BLaER1 (cell line): Measurements from ENCODE around the gene ZMPSTE24.

Source experiments
- H3K27ac ChIP-seq: shearing (Covaris generic); formaldehyde crosslinking; 2 replicates; pipeline ENCODE4 v1.8.1; 2022
- H3K27me3 ChIP-seq: shearing (Covaris generic); formaldehyde crosslinking; 2 replicates; pipeline ENCODE4 v1.8.1; 2022
- H3K36me3 ChIP-seq: shearing (Covaris generic); formaldehyde crosslinking; 2 replicates; pipeline ENCODE4 v1.8.1; 2022
- H3K4me1 ChIP-seq: shearing (Covaris generic); formaldehyde crosslinking; 2 replicates; pipeline ENCODE4 v1.8.1; 2022
- H3K4me2 ChIP-seq: shearing (Covaris generic); formaldehyde crosslinking; 2 replicates; pipeline ENCODE4 v1.8.1; 2022
- H3K4me3 ChIP-seq: shearing (Covaris generic); formaldehyde crosslinking; 2 replicates; pipeline ENCODE4 v1.8.1; 2022
- H3K9ac ChIP-seq: shearing (Covaris generic); formaldehyde crosslinking; 2 replicates; pipeline ENCODE4 v1.8.1; 2022
- H3K9me3 ChIP-seq: shearing (Covaris generic); formaldehyde crosslinking; 2 replicates; pipeline ENCODE4 v1.8.1; 2022
- H4K20me1 ChIP-seq: shearing (Covaris generic); formaldehyde crosslinking; 2 replicates; pipeline ENCODE4 v1.8.1; 2022
- Cebpa-rat ChIP-seq: shearing (Covaris generic); IDR thresholded peaks from 2 replicates; pipeline ENCODE4 v1.8.1; 2022

ZMPSTE24 gene

GRCh38 chr1:40301541-40302299, 43.7 kb downstream of the ZMPSTE24 start:
- Histone ChIP-seq H3K9me3 (no peaks in the 10 kb centered on the region), H3K9ac (no peak overlapping the region), H3K4me3 (no peak overlapping the region), H3K27me3 (no peaks in the 10 kb centered on the region), H3K36me3 (0 out of 2 replicates have a peak, but pooled peaks cover 4% of the 10 kb centered on the region), H3K27ac (no peak overlapping the region), H3K4me2 (no peak overlapping the region), H4K20me1 (peaks cover 5% of the 10 kb centered on the region; the same call in 1 of the 2 replicates), H3K4me1 (peaks cover 25% of the 10 kb centered on the region)
- TF ChIP-seq Cebpa-rat, result no peak

GRCh38 chr1:40302475-40302874, 44.4 kb downstream of the ZMPSTE24 start:
- Histone ChIP-seq H3K9me3 (no peaks in the 10 kb centered on the region), H3K36me3 (0 out of 2 replicates have a peak, but pooled peaks cover 4% of the 10 kb centered on the region), H3K27ac (no peak overlapping the region), H3K4me3 (no peak overlapping the region), H3K9ac (no peak overlapping the region), H4K20me1 (peaks cover 5% of the 10 kb centered on the region; the same call in 1 of the 2 replicates), H3K4me1 (peaks cover 25% of the 10 kb centered on the region), H3K4me2 (no peak overlapping the region), H3K27me3 (no peaks in the 10 kb centered on the region)
- TF ChIP-seq Cebpa-rat, result no peak

GRCh38 chr1:40303051-40303771, 45.2 kb downstream of the ZMPSTE24 start:
- no peaks in the 10 kb centered on the region for H3K27me3 ChIP-seq
- H3K4me3 ChIP-seq, result no peak overlapping the region
- H3K4me2 ChIP-seq, result no peak overlapping the region
- no peaks in the 10 kb centered on the region for H3K9me3 ChIP-seq
- 0 out of 2 replicates have a peak, but pooled peaks cover 4% of the 10 kb centered on the region for H3K36me3 ChIP-seq
- no peak overlapping the region for H3K9ac ChIP-seq
- no peak for TF ChIP-seq Cebpa-rat
- peaks cover 25% of the 10 kb centered on the region for H3K4me1 ChIP-seq
- H3K27ac ChIP-seq, result no peak overlapping the region
- H4K20me1 ChIP-seq, result peaks cover 5% of the 10 kb centered on the region; the same call in 1 of the 2 replicates

GRCh38 chr1:40303790-40304189, 45.8 kb downstream of the ZMPSTE24 start:
- TF ChIP-seq Cebpa-rat, result no peak
- no peak overlapping the region for H3K9ac ChIP-seq
- H3K4me2 ChIP-seq, result no peak overlapping the region
- H3K9me3 ChIP-seq, result no peaks in the 10 kb centered on the region
- no peak overlapping the region for H3K4me3 ChIP-seq
- H4K20me1 ChIP-seq, result peaks cover 5% of the 10 kb centered on the region; the same call in 1 of the 2 replicates
- H3K36me3 ChIP-seq, result 0 out of 2 replicates have a peak, but pooled peaks cover 4% of the 10 kb centered on the region
- H3K27me3 ChIP-seq, result no peaks in the 10 kb centered on the region
- peaks cover 21% of the 10 kb centered on the region for H3K4me1 ChIP-seq
- H3K27ac ChIP-seq, result no peak overlapping the region

GRCh38 chr1:40305451-40305850, 47.4 kb downstream of the ZMPSTE24 start:
- H3K9me3 ChIP-seq, result no peaks in the 10 kb centered on the region
- peaks cover 15% of the 10 kb centered on the region for H3K4me1 ChIP-seq
- TF ChIP-seq Cebpa-rat, result no peak
- H3K36me3 ChIP-seq, result 0 out of 2 replicates have a peak, but pooled peaks cover 4% of the 10 kb centered on the region
- H4K20me1 ChIP-seq, result no peaks in the 10 kb centered on the region
- H3K9ac ChIP-seq, result no peak overlapping the region
- H3K27me3 ChIP-seq, result no peaks in the 10 kb centered on the region
- H3K27ac ChIP-seq, result no peak overlapping the region
- H3K4me3 ChIP-seq, result no peak overlapping the region
- no peak overlapping the region for H3K4me2 ChIP-seq

- Histone ChIP-seq H4K20me1 (no peaks in the 10 kb centered on the region), H3K27ac (no peak overlapping the region), H3K27me3 (no peaks in the 10 kb centered on the region), H3K4me2 (no peak overlapping the region), H3K4me1 (peaks cover 15% of the 10 kb centered on the region), H3K9ac (no peak overlapping the region), H3K36me3 (0 out of 2 replicates have a peak, but pooled peaks cover 4% of the 10 kb centered on the region), H3K9me3 (no peaks in the 10 kb centered on the region), H3K4me3 (no peak overlapping the region)
- TF ChIP-seq Cebpa-rat, result no peak
Measured at GRCh38 chr1:40305871-40306270, 47.8 kb downstream of the ZMPSTE24 start.

GRCh38 chr1:40306296-40306695, 48.3 kb downstream of the ZMPSTE24 start:
- no peaks in the 10 kb centered on the region for H4K20me1 ChIP-seq
- no peaks in the 10 kb centered on the region for H3K27me3 ChIP-seq
- H3K4me3 ChIP-seq, result no peak overlapping the region
- no peak overlapping the region for H3K9ac ChIP-seq
- no peak for TF ChIP-seq Cebpa-rat
- peaks cover 18% of the 10 kb centered on the region for H3K4me1 ChIP-seq
- H3K27ac ChIP-seq, result no peak overlapping the region
- H3K36me3 ChIP-seq, result no peaks in the 10 kb centered on the region
- H3K4me2 ChIP-seq, result no peak overlapping the region
- no peaks in the 10 kb centered on the region for H3K9me3 ChIP-seq

- no peaks in the 10 kb centered on the region for H4K20me1 ChIP-seq
- no peaks in the 10 kb centered on the region for H3K27me3 ChIP-seq
- H3K36me3 ChIP-seq, result no peaks in the 10 kb centered on the region
- no peak overlapping the region for H3K27ac ChIP-seq
- no peak overlapping the region for H3K4me3 ChIP-seq
- H3K4me2 ChIP-seq, result no peak overlapping the region
- TF ChIP-seq Cebpa-rat, result no peak
- peaks cover 27% of the 10 kb centered on the region for H3K4me1 ChIP-seq
- H3K9me3 ChIP-seq, result no peaks in the 10 kb centered on the region
- H3K9ac ChIP-seq, result no peak overlapping the region
Measured at GRCh38 chr1:40307186-40307585, 49.1 kb downstream of the ZMPSTE24 start.

- H3K4me1 ChIP-seq, result peaks cover 37% of the 10 kb centered on the region
- no peaks in the 10 kb centered on the region for H3K27me3 ChIP-seq
- H3K9ac ChIP-seq, result no peak overlapping the region
- no peaks in the 10 kb centered on the region for H4K20me1 ChIP-seq
- H3K4me2 ChIP-seq, result no peak overlapping the region
- no peaks in the 10 kb centered on the region for H3K9me3 ChIP-seq
- no peak overlapping the region for H3K27ac ChIP-seq
- no peak overlapping the region for H3K4me3 ChIP-seq
- no peaks in the 10 kb centered on the region for H3K36me3 ChIP-seq
- no peak for TF ChIP-seq Cebpa-rat
Measured at GRCh38 chr1:40308036-40308727, 50.1 kb downstream of the ZMPSTE24 start.
